Large intestine (tissue), 12 donors: ENCODE data around the gene HNRNPUL1. TPM values are rescaled to one million over a fixed set of nuclear protein-coding genes. Genes with fewer than 3 reads are reported as not detected.

Experiments
- DNase-seq, 2 donors: peaks; one replicate each; pipeline versions ENCODE4 v3.0.0 to v3.0.0-alpha.2; 2013
- H3K27ac ChIP-seq: one replicate; pipeline ENCODE4 v1.5.1; 2013; ENCODE audit warnings: low read length
- H3K27me3 ChIP-seq: 2 replicates; pipeline ENCODE4 v1.6.1; 2013; ENCODE audit warnings: low read length; ENCODE audit not compliant: control insufficient read depth, insufficient read depth
- H3K36me3 ChIP-seq: 2 replicates; pipeline ENCODE4 v1.6.1; 2013; ENCODE audit warnings: low read length; ENCODE audit not compliant: control insufficient read depth, insufficient read depth
- H3K4me1 ChIP-seq: one replicate; pipeline ENCODE4 v1.6.1; 2013; ENCODE audit warnings: low read length; ENCODE audit not compliant: control insufficient read depth, insufficient read depth
- H3K4me3 ChIP-seq: one replicate; pipeline ENCODE4 v1.5.1; 2013; ENCODE audit warnings: low read length
- H3K9me3 ChIP-seq: one replicate; pipeline ENCODE4 v1.6.1; 2013; ENCODE audit warnings: mild to moderate bottlenecking, low read depth, low read length, moderate library complexity; ENCODE audit not compliant: control insufficient read depth
- WGBS: methylation state at CpG from one replicate; pipeline ENCODE4 v1.1.5; 2013; ENCODE audit warnings: low lambda C conversion rate; ENCODE audit not compliant: insufficient coverage; 5-methylcytosine and 5-hydroxymethylcytosine counted together
- long read RNA-seq, 11 donors: transcript quantifications; one replicate each; lab custom pipeline, GENCODE V29; 2026
- polyA plus RNA-seq: library from polyadenylated mRNA; unstranded; fragments of 120-200 nt; gene quantifications from one replicate; pipeline ENCODE4 v1.2.1, GENCODE V29; 2013

Gene HNRNPUL1
- polyA plus RNA-seq: 142 TPM
- long read RNA-seq, donor 1, partial matches to known transcripts: 47 of 53 reads
- long read RNA-seq, donor 1, other reads (novel, unspliced or antisense): 0 of 53 reads
- long read RNA-seq, donor 2, partial matches to known transcripts: 129 of 156 reads
- long read RNA-seq, donor 2, other reads (novel, unspliced or antisense): 18 of 156 reads
- long read RNA-seq, donor 3, partial matches to known transcripts: 110 of 118 reads
- long read RNA-seq, donor 3, other reads (novel, unspliced or antisense): 0 of 118 reads
- long read RNA-seq, donor 4, partial matches to known transcripts: 0 of 1 reads
- long read RNA-seq, donor 4, other reads (novel, unspliced or antisense): 0 of 1 reads
- long read RNA-seq, donor 5, partial matches to known transcripts: 11 of 18 reads
- long read RNA-seq, donor 5, other reads (novel, unspliced or antisense): 0 of 18 reads
- long read RNA-seq, donor 6, partial matches to known transcripts: 101 of 104 reads
- long read RNA-seq, donor 6, other reads (novel, unspliced or antisense): 0 of 104 reads
- long read RNA-seq, donor 7, partial matches to known transcripts: 69 of 75 reads
- long read RNA-seq, donor 7, other reads (novel, unspliced or antisense): 0 of 75 reads
- long read RNA-seq, donor 8, partial matches to known transcripts: 113 of 124 reads
- long read RNA-seq, donor 8, other reads (novel, unspliced or antisense): 6 of 124 reads
- long read RNA-seq, donor 9, partial matches to known transcripts: 46 of 48 reads
- long read RNA-seq, donor 9, other reads (novel, unspliced or antisense): 0 of 48 reads
- long read RNA-seq, donor 10, partial matches to known transcripts: 87 of 92 reads
- long read RNA-seq, donor 10, other reads (novel, unspliced or antisense): 0 of 92 reads
- long read RNA-seq, donor 11, partial matches to known transcripts: 53 of 57 reads
- long read RNA-seq, donor 11, other reads (novel, unspliced or antisense): 0 of 57 reads

DNA sequence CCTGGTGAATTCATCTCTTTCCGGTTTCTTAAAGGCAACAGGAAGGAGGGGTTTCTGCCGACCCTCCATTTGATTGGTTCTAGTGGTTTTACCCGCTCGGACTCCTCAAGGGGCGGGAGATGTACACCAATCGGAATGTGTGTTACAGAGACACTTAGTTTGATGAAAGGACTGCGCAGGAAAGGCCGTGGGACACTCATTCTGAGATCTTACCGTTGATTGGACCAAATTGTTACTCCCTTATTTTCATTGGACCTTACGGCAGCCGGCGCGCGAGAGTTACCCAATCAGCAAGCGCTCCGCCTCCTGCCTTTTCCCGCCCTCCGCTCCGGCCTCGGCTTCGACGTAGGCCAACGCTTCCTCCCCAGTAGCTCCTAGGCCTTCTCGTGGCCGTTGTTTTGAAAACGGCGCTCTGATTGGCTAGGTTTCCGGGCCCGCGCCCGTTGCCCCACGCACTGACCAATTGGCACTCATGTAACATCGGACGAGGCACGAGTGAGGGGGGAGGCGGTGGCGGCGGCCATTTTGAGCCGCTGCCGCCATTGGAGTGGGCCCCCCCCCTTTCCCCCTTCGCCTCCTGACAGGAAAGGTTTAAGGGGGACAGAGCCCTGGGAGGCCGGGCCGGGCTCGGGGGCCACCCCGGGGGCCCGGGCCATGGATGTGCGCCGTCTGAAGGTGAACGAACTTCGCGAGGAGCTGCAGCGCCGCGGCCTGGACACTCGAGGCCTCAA is at the start of gene HNRNPUL1:
HNRNPUL1 (plus strand) TSS at position 523 of the 731 bp plus-strand sequence; CDS start at position 655, 132 bp downstream.
- Histone ChIP-seq H3K4me1 (peaks cover 15% of the 10 kb centered on the region), H3K9me3 (no peaks in the 10 kb centered on the region), H3K27ac (peak within 1 kb of the TSS; percentile 99), H3K4me3 (peak within 1 kb of the TSS; percentile 76), H3K27me3 (no peaks in the 10 kb centered on the region), H3K36me3 (peaks cover 25% of the 10 kb centered on the region)
- peak; percentile 100 for DNase-seq
- no CpG with 5 or more reads among the region's 55 CpGs for WGBS

DNA sequence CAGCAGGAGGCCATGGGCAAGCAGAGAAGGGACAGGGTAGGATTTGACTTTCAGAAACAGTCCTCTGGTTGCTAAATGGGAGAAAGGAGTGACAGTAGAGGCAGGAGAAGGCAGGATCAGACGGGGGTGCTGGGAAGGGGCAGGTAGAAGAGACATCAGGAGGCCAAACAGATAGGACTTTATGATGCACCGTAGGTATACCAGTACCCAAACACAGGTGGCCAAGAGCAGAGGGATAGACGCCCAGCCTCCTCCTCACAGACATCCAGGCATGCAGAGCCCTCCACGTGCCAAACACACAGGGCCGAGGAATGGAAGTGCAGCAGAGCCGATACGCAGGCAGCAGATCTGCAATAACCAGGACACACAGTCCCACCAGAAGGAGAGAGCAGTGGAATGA is 46.4 kb upstream of the HNRNPUL1 start:
- no peaks in the 10 kb centered on the region for H3K9me3 ChIP-seq
- no CpG with 5 or more reads among the region's 7 CpGs for WGBS
- H3K27me3 ChIP-seq: peaks cover 17% of the 10 kb centered on the region
- no peak overlapping the region for H3K27ac ChIP-seq
- peaks cover 9% of the 10 kb centered on the region for H3K4me1 ChIP-seq
- peaks cover 5% of the 10 kb centered on the region for H3K36me3 ChIP-seq
- no peak overlapping the region for H3K4me3 ChIP-seq
- no peak for DNase-seq

DNA sequence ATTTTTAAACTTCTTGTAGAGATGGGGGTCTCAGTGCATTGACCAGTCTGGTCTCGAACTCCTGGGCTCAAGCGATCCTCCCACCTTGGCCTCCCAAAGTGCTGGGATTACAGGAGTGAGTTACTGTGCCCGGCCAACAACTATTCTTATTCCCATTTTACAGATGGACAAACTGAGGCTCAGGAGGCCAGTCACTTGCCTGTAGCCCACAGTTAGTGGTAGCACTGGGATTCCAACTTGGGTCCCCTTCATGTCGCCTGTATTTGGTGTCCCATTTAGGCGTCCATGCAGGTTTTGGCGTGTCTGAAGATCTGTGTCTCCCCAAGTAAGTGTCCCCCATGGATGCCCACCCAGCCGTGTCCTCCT is 45.9 kb upstream of the HNRNPUL1 start:
- Histone ChIP-seq H3K36me3 (peaks cover 5% of the 10 kb centered on the region), H3K27ac (peak overlapping the region; percentile 20), H3K27me3 (peaks cover 17% of the 10 kb centered on the region), H3K4me3 (peak overlapping the region; percentile 58), H3K9me3 (no peaks in the 10 kb centered on the region), H3K4me1 (peaks cover 9% of the 10 kb centered on the region)
- DNase-seq: no peak
- WGBS: no CpG with 5 or more reads among the region's 7 CpGs

DNA sequence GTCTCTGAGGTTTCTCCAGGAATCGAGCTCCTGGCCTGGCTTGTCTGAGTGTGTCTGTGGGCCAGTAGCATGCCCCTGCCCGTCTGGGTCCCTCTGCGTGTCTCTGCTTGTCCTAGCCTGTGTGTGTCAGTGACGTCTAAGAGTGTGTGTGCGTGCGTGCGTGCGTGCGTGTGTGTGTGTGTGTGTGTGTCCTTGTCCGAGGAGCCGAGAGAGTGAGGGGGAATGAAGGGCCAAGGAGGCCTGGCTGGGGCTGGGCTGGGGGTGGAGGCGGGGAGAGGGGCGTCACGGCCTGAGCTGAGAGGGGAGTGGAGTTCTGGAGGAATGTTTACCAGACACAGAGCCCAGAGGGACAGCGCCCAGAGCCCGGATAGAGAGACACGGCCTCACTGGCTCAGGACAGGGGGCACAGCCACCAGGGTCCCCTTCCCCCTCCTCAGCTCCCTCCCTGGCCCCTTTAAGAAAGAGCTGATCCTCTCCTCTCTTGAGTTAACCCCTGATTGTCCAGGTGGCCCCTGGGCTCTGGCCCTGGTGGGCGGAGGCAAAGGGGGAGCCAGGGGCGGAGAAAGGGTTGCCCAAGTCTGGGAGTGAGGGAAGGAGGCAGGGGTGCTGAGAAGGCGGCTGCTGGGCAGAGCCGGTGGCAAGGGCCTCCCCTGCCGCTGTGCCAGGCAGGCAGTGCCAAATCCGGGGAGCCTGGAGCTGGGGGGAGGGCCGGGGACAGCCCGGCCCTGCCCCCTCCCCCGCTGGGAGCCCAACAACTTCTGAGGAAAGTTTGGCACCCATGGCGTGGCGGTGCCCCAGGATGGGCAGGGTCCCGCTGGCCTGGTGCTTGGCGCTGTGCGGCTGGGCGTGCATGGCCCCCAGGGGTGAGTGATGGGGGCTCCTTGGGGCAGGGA is 45.3 kb upstream of the HNRNPUL1 start, which contains the start of gene AXL:
AXL (plus strand) TSS at position 609 of the 893 bp plus-strand sequence; CDS start at position 779, 170 bp downstream.
- no peaks in the 10 kb centered on the region for H3K9me3 ChIP-seq
- DNase-seq: peak; percentile 64 to 78
- WGBS: no CpG with 5 or more reads among the region's 32 CpGs
- peaks cover 5% of the 10 kb centered on the region for H3K36me3 ChIP-seq
- peak within 1 kb of the TSS; percentile 48 for H3K27ac ChIP-seq
- peaks cover 17% of the 10 kb centered on the region for H3K27me3 ChIP-seq
- peaks cover 9% of the 10 kb centered on the region for H3K4me1 ChIP-seq
- H3K4me3 ChIP-seq: peak within 1 kb of the TSS; percentile 58

DNA sequence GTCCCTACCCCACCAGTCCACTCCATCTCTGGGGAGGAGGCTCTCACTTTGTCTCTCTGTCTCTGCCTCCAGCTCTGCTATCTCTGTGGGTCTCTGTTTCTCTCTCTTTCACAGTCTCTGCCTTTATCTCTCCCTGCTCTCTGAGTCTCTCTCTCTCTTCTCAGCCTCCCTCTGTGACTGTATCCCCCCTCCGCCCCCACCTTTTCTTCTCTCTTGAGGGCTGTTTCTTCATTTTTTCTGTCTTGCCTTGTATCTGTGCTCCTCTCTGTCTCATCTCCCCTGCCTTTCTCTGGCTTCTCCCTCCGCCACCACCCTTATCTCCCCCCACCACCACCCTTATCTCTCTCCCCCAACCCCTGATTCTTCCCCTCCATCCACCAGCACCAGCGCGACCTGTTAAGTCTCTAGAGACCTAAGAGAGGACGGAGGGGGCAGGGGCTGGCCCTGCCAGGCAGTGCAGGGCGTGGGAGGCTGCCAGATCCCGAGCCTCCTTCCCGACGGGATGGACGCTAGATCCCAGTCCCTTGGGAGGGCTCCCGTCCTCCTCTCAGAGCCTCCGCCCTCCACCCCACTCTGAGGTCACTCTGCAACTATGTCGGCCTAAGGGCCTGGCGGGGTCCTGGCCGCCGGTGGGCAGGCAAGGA is 44.1 kb upstream of the HNRNPUL1 start:
- Histone ChIP-seq H3K36me3 (peaks cover 5% of the 10 kb centered on the region), H3K27ac (peak overlapping the region; percentile 23), H3K9me3 (no peaks in the 10 kb centered on the region), H3K4me1 (peaks cover 9% of the 10 kb centered on the region), H3K4me3 (peak overlapping the region; percentile 58), H3K27me3 (peaks cover 17% of the 10 kb centered on the region)
- WGBS: 50% methylated on average over 1 of the region's 16 CpGs
- DNase-seq: no peak

DNA sequence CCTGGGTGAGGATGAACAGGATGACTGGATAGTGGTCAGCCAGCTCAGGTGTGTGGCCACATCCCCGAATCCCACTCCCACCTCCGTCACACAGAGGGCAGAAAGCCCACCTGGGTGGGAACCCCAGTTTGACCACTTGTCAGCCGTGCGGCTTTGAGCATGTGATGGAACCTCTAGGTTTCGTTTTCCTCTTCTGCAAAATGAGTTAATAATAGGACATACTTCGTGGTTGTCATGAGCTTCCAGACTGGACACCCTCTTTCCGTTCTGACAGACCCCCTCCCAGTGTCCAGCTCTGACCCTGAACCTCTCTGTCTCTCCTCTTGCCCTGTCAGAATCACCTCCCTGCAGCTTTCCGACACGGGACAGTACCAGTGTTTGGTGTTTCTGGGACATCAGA is 43.4 kb upstream of the HNRNPUL1 start:
- WGBS: no CpG with 5 or more reads among the region's 9 CpGs
- Histone ChIP-seq H3K4me3 (peak overlapping the region; percentile 6), H3K27ac (no peak overlapping the region)

DNA sequence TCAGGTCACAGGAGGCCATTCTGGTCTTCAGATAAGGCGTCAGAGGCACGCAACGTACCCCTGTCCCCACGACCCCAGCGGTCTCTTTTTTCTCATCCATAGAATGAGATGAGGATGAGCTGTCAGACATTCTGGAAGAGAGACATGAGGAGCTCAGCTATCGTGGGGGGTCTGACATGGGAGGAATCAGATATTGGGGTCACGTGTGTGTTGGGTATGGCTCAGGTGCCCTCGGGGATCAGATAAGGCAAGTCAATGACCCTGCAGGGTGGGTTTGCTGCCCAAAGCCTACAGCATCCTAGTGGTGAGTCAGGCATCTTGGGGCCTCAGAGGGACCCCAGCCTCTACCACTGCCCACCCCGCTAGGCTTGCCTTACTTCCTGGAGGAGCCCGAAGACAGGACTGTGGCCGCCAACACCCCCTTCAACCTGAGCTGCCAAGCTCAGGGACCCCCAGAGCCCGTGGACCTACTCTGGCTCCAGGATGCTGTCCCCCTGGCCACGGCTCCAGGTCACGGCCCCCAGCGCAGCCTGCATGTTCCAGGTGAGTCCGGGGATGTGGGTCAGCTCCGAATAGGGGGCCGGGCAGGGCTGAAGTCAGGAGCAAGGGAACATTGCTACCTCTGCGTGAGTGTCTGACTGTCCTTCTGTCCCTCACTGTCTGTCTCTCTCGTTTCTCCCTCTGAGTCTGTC is 42.5 kb upstream of the HNRNPUL1 start:
- peaks cover 17% of the 10 kb centered on the region for H3K27me3 ChIP-seq
- H3K4me3 ChIP-seq: no peak overlapping the region
- DNase-seq: no peak
- no peak overlapping the region for H3K27ac ChIP-seq
- WGBS: 90% methylated on average over 2 of the region's 20 CpGs
- peaks cover 5% of the 10 kb centered on the region for H3K36me3 ChIP-seq
- no peaks in the 10 kb centered on the region for H3K9me3 ChIP-seq
- H3K4me1 ChIP-seq: peaks cover 17% of the 10 kb centered on the region

More for the DNA sequence above, 43.4 kb upstream of the HNRNPUL1 start:
- H3K4me1 ChIP-seq: peaks cover 15% of the 10 kb centered on the region
- no peaks in the 10 kb centered on the region for H3K9me3 ChIP-seq
- peaks cover 5% of the 10 kb centered on the region for H3K36me3 ChIP-seq
- DNase-seq: no peak
- H3K27me3 ChIP-seq: peaks cover 17% of the 10 kb centered on the region

DNA sequence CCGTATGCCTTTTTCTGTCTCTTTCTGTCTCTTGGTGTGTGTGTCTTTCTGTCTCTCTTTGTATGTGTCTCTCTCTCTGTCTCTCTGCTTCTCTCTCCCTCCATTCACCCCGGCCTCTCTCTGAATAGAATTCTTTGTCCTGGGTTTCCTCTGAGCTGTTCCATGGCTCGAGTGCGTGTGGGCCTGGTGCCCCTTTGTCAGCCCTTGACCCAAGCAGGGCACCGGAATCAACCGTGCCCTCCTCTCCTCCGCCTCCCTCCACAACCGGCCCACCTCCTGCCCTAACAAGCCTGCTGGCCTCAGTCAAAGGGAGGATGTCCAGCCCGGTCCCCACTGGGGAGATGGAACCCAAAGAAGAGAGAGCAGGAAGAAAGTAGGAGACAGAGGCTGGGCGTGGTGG is 41.9 kb upstream of the HNRNPUL1 start:
- no peak overlapping the region for H3K27ac ChIP-seq
- no peak overlapping the region for H3K4me3 ChIP-seq
- peaks cover 23% of the 10 kb centered on the region for H3K4me1 ChIP-seq
- H3K27me3 ChIP-seq: peaks cover 17% of the 10 kb centered on the region
- 100% methylated on average over 1 of the region's 10 CpGs for WGBS
- no peak for DNase-seq
- no peaks in the 10 kb centered on the region for H3K9me3 ChIP-seq
- H3K36me3 ChIP-seq: peaks cover 5% of the 10 kb centered on the region
